ENCODE data around the gene DLX6. TPM values are rescaled to one million over a fixed set of nuclear protein-coding genes. Genes with fewer than 3 reads are reported as not detected.
A peak's percentile ranks its signal among the peaks of the same experiment; 100 is the strongest.
"Not testable (repeated sequence)": the region's sequence is repeated elsewhere in the genome, so short reads cannot be mapped to it uniquely, and the experiment has no call there.

The DLX6 gene
- total RNA-seq, 1 donor from 2014 or later, result 25.5 TPM

- Mint-ChIP-seq H3K4me1 (ENCODE audit: unreplicated experiment) (peaks cover 21% of the 10 kb centered on the region), H3K27ac (peak overlapping the region; percentile 64)
Observed at GRCh38 chr7:97027427-97028234, 22.3 kb downstream of the DLX6 start.

GRCh38 chr7:97034213-97034852 lies 29.0 kb downstream of the DLX6 start:
- H3K9me3 Mint-ChIP-seq; H3K36me3 Mint-ChIP-seq; H3K4me3 Mint-ChIP-seq; H3K4me1 Mint-ChIP-seq (ENCODE audit: unreplicated experiment); DNase-seq (ENCODE audit: extremely low spot score, unreplicated experiment); H3K27ac Mint-ChIP-seq: not testable (repeated sequence)
- H3K27me3 Mint-ChIP-seq, result peaks cover 16% of the 10 kb centered on the region

More at GRCh38 chr7:97027427-97028234, 22.3 kb downstream of the DLX6 start:
- Mint-ChIP-seq H3K9me3 (no peaks in the 10 kb centered on the region), H3K4me3 (peak overlapping the region; percentile 99), H3K27me3 (peaks cover 74% of the 10 kb centered on the region), H3K36me3 (peaks cover 5% of the 10 kb centered on the region)
- no peak for DNase-seq (ENCODE audit: extremely low spot score, unreplicated experiment)
- peak; percentile 96 for TF ChIP-seq CTCF (conservative IDR thresholded peaks at IDR 0.05)

- no peaks in the 10 kb centered on the region for H3K36me3 Mint-ChIP-seq
- H3K27me3 Mint-ChIP-seq, result peaks cover 16% of the 10 kb centered on the region
- no peak overlapping the region for H3K27ac Mint-ChIP-seq
- TF ChIP-seq CTCF (conservative IDR thresholded peaks at IDR 0.05), result no peak
- DNase-seq (ENCODE audit: extremely low spot score, unreplicated experiment), result no peak
- H3K4me3 Mint-ChIP-seq, result no peak overlapping the region
- no peaks in the 10 kb centered on the region for H3K4me1 Mint-ChIP-seq (ENCODE audit: unreplicated experiment)
- no peaks in the 10 kb centered on the region for H3K9me3 Mint-ChIP-seq
Observed at GRCh38 chr7:97039374-97040065, 34.2 kb downstream of the DLX6 start.

GRCh38 chr7:97043281-97043680 lies 37.9 kb downstream of the DLX6 start:
- Mint-ChIP-seq H3K36me3 (no peaks in the 10 kb centered on the region), H3K9me3 (no peaks in the 10 kb centered on the region), H3K4me1 (ENCODE audit: unreplicated experiment) (no peaks in the 10 kb centered on the region), H3K27ac (no peak overlapping the region), H3K27me3 (peaks cover 22% of the 10 kb centered on the region), H3K4me3 (no peak overlapping the region)
- DNase-seq (ENCODE audit: extremely low spot score, unreplicated experiment), result no peak
- TF ChIP-seq CTCF (conservative IDR thresholded peaks at IDR 0.05), result no peak

Other genes starting within 250 kb of the DLX6 start
- 21.0 and 37.9 TPM in 2 replicates for gene DLX5, start 19.3 kb downstream of the DLX6 start, total RNA-seq (ENCODE audit: low replicate concordance)
- 18.3 and 18.4 TPM in 2 replicates for gene SDHAF3, start 112.1 kb downstream of the DLX6 start, total RNA-seq (ENCODE audit: low replicate concordance)